GM21825 (cell line): Measurements from ENCODE around the gene STOML1.
"Not testable (repeated sequence)": the region's sequence is repeated elsewhere in the genome, so short reads cannot be mapped to it uniquely, and the experiment has no call there.

Experiments used
- ATAC-seq: cut with Tn5 transposase; IDR thresholded peaks from one replicate; pipeline ENCODE4 v1.9.1; 2021; ENCODE audit warnings: mild to moderate bottlenecking, moderate library complexity; ENCODE audit not compliant: unreplicated experiment

The STOML1 gene

DNA sequence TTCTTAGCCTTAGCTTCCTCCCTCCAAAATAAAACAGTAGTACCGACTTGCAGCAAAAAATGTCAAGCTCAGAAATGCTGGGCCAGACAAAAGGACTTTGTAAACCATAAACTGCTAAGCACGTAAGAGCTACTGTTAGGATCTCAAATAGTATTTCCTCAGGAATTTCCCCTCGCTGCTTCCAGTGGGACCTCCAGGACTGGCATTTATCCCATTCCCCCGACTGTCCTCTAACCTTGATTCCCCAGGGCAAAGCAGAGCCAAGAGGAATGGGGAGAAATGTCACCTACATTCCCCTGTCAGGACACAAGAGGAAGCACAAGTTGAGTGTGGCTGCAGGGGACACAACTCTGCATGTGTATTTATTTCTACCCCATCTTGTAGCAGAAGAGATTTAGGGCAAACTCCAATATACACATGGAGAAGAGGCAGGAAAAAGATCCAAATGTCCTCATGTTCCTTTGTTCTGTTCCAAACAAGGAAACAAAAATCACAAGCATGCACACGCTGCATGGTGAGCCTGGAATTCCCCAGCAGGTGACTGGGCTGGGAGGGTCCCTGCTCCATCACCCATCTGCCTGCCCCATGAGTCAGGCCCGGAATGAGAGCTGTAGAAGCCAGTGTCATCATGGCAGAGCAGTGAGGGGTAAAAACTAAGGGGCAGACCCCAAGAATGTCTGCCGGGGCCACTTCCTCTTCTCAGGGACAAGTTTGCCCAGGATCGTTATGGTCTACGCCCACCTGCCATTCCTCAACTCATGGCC is 4.2 kb downstream of the STOML1 start:
- ATAC-seq = no peak

DNA sequence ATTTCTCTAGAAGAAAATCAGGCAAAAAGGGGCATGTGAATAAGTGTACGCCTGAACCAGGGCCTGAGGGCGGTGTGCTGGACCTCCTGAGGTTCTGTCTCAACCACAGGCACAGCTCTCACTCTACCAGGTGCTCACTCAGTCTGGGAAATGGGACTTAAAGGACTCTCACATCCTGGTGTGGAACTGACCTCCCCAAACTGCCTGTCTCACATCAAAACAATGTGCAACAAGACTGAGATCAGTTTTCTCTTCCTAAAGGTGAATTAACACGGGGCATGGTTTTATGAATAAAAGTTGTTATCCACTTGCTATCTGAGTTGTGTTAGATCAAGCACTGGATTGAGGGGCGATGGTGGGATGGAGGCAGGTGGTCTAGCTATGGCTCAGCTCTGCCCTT is 4.8 kb downstream of the STOML1 start:
- no peak for ATAC-seq

DNA sequence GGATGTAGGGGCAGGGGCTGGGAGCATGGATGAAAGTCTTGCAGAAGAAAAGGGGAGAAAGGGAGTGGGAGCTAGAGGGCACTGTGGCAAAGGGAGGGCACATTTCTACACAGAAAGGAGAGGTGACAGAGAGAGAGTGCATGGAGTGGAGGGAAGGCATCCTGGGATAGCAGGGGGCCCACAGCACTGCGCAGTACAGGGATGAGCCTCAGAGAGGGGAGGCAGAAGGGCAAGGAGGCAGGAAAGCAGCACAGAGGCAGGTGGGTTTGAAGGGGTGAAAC is 5.4 kb downstream of the STOML1 start:
- ATAC-seq = no peak

DNA sequence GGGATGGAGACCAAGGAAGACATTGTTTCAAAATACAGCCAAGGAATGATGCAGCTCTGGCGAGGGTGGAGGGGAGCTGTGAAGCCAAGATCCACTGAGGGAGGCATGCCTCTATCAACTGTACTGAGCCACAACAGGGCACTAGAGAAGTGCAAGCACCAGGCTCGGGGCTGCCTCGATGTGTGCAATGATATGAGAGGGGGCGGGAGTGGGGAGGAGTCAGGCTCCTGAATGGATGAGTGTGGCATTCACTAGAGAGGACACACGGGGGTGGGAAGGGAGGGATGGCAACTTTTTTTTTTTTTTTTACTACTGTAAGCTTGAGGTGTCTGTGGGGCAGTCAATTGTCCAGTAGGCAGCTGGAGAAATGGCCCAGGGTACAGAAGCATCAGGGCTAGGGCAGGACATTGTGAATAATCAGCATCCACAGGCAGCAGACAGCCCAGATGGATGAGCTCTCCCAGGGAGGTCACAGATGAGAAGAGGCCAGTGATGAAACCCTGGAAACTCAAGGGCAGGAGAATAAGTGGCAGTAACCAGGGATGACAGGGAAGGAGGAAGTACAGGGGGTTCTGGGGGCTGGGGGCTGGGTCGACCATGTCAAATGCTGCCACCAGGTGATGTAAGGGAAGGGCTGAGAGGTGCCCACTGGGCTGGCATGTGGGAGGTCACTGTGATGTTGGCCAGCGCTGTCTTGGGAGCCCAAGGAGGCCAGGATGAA is 5.9 kb downstream of the STOML1 start:
- no peak for ATAC-seq

DNA sequence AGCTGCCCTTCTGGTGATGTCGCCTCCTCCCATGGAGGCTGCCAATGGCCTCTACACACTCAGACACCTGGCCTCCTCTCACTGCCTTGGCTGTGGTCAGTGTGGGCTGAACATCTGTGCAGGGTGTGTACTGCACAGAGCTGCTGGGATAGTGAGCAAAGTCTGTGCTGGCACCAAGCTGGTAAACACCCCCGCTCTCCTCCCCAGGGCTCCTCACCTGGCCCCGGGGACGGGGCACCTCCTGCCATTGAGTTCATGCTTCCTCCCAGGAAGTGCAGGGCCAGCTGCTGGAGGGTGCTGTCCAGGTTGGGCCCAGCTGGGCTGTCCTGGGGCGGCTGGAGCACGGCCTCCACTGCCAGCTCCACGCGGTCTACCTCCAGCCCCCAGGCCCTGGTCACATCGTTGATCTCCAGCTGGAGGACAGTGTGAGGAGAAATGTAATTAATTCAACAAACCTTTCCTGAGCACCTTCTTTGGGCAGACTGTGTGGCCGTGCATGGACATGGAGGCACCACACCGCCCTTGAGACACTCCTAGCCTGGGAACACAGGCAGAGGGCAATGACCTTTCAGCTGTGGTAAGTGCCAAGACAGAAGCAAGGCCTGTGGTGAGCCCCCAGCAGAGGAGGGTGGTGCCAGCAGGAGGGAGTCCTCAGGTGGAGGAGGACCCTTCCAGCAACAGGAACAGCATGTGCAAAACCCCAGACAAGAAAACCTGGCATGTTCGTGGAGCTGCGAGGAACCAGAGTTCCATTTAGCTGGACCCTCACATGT is 6.8 kb downstream of the STOML1 start:
- ATAC-seq = no peak

DNA sequence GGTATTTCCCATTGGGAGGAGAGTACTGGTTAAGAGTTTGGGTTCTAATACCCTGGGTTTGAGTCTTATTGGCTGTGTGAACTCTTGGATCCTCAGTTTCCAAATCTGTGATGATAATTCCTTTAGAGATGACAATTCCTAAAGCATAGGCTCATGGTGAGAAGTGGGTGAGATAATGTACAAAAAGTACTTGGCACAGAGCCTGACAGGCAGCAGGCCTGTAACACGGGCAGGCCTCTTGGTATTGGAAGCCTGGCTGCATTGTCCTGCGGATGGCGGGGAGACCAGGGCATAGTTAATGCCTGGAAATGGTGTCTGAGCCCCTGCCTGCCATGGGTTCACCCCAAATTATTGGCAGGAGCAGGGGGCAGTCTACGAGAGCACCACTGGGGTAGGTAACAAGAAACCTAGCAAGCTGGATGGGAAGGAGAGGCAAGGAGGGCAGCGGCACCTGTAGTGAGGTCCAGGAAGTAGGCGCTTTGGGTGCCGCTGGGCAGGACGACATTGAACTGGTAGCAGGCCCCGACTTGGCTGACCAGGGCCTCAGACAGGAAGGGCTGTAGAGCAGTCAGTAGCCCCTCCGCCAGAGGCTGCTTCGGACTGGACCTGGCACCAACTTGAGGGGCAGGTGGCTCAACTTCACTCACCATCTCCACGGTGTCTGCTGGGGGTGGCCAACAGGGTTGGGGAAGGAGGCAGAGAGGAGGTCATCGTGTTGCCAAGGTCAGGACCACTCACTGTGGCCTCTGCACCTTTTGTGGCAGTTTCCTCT is 7.7 kb downstream of the STOML1 start:
- ATAC-seq = no peak

DNA sequence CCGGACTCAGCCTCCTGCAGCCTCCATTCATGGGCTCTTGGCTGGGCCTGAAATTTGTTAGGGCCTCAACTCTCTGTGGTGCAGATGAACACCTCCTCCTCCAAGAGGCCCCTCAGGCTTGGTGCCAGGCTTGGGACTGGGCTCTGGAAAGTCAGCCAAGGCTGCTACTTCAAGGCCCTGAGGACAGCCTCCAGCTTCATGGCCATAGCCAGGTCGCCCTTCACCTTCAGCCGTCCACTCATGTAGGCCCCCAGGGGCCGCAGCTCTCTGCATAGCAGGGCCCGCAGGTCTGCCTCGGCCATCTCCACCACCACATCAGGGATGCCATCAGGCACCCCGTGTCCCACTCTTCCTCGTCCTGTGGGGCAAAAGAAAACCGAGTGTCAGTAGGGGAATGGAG is 8.3 kb downstream of the STOML1 start:
- no peak for ATAC-seq

DNA sequence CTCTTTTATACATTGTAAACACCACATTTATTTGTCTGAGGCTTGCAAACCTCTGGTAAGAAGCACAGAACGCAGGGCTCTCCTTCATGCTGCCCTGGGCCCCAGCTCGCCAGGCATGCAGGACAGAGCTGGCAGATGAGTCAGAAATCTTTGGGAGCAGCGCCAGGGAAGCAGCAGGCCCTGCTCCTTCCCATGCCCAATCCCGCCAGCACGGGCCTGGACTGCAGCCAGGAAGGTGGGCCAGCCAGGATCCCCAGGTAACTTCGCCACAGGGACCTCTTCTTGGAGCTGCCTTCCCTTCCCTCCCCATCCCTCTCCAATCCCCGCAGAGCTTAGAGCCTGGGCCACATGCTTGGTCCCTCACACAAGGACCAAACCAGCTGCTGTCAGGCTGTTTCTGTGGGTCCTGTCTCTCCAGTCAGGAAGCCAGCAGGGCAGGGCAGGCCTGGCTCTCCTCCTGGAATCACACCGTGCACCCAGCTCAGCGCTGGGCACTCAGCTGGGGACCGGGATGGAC is 8.8 kb downstream of the STOML1 start:
- no peak for ATAC-seq

DNA sequence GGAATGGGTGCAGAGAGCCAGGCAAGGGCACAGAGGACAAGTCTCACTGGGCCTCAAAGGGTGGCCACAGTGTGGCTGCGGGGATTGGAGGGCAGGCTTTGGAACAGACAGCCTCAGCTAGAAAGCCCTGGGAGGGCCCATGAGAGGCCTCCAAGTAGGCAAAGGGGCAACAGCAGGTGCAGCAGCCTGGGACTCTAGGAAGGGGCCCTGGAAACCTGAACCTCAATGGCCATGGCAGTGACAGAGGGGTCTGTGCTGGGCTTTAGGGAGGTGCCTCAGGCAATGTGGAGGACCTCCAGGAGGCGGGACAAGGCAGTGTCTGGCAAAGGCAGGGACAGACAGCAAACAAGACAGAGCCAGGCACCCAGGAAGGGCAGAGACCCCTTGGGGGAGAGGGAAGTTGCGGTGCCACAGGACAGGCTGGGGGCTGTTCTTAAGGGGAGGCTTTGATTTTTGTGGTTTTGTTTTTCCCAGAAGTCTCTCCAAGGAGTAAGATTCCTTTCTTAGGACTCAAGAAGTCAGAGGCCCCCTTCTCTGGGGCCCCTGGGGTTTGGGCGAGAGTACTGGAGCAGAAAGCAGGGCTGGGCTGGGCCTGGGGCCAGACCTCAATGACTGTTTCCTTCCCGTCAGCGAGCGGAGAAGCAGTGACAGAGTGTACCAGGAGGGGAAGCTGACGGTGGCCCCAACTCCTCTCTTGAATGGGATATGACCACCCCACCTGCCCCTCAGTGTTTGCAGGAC is 9.7 kb downstream of the STOML1 start:
- no peak for ATAC-seq

DNA sequence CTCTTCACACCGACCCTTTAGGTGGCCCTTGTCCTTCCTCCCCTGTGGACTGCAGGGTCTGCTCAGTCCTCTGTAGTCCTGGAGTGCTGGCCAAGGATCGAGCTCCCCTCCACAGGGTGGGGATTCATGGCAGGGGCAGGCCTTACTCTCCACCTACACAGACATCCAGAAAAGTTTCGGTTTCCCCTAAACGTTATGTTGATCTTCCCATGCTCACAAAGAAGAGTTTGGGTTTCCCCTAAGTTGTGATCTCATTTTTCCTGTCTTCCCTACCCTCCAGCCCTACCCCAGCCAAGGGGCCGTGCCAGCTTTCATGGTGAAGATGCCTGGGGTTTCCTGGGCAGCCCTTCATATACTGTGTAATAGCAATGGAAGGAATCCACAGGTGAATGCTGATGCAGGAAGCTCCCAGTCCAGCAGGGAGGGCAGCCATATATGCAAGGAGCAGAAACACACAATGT is 10.3 kb downstream of the STOML1 start:
- ATAC-seq = no peak

DNA sequence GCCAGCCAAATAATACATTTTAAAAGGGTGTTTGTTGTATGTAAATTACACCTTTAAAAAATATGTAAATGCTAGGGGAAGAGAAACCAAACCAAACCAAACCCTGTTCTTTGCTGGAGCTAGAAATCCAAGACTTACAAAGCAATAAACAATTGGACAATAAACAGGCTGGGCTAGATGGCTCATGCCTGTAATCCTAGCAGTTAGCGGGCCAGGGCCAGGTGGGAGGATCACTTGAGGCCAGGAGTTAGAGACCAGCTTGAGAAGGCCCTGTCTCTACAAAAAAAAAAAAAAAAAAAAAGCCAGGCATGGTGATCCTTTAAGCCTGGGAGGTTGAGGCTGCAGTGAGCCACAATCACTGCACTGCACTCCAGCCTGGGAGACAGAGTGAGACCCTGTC is 12.5 kb downstream of the STOML1 start:
- no peak for ATAC-seq

DNA sequence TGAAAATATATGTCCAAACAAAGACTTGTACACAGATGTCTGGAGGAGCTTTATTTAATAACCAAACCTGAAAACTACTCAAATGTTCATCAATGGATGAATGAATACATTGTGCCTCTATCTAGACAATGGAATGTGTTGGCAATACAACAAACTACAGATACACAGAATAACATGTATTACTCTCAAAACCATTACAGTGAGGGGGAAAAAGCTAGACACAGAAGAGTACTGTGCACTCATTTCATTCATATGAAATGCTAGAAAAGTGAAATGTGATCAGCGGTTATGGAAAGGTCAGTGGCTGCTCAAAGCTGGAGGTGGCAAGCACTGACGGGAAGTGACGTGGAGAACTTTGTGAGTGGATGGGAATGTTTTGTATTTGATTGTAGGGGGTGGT is 13.2 kb downstream of the STOML1 start:
- no peak for ATAC-seq

DNA sequence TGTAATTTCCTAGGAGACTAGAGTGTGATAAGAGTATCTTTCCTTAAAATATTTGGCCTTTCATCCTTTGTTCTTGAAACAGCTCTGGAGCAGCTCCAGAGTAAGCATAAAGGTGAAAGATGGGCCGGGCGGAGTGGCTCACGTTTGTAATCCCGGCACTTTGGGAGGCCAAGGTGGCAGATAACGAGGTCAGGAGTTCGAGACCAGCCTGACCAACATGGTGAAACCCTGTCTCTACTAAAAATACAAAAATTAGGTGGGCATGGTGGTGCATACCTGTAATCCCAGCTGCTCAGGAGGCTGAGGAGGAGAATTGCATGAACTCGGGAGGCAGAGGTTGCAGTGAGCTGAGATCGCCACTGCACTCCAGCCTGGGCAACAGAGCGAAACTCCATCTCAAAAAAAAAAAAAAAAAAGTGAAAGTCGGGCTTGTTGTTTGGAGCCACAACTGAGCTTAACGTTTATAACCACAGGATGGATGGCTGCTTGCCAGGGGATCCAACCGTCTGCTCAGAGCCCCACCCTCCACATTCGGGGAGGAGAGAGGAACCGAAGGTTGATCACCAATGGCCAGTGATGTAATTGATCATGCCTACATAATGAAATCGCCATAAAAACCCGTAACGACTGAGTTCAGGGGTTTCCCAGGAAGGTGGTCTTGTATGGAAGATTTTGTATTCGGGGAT is 16.5 kb downstream of the STOML1 start:
- ATAC-seq = not testable (repeated sequence)

DNA sequence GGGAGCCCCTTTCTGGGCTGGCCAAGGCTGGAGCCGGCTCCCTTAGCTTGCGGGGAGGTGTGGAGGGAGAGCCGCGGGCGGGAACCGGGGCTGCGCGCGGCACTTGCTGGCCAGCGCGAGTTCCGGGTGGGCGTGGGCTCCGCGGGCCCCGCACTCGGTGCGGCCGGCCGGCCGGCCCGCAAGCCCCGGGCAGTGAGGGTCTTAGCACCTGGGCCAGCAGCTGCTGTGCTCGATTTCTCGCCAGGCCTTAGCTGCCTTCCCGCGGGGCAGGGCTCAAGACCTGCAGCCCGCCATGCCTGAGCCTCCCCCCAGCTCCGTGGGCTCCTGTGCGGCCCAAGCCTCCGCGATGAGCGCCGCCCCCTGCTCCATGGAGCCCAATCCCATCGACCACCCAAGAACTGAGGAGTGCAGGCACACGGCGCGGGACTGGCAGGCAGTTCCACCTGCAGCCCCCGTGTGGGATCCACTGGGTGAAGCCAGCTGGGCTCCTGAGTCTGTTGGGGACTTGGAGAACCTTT is 18.4 kb downstream of the STOML1 start:
- ATAC-seq = not testable (repeated sequence)

DNA sequence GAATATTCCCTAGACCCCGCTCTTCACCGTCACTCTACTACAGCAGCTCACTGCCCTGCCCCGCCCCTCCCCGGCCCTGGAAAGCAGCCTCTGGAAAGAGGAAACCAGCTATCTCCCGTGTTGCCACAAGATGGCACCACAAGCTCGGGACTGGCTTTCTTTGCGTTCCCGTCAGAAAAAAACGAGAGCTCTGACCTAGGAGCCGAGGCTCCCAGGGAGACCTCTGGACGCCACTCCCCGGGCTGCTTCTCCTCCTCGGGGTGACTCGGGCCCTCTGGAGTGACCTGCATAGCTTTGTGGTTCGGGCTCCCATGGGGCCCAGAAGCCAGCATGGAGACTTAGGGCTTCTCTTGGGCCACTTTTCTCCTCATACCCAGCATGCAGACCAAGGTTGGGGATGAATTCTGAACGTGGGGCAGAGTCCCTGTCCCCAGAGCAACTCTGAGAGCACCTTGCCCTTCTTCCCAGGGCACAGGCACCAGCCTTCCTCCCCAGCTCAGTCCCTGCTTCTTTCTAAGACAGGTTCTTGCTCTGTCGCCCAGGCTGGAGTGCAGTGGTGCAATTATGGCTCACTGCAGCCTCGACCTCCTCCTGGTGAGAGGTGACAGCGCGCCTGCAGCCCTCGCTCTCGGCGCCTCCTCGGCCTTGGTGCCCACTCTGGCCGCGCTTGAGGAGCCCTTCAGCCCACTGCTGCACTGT is 19.0 kb downstream of the STOML1 start:
- ATAC-seq = peak; percentile 61

DNA sequence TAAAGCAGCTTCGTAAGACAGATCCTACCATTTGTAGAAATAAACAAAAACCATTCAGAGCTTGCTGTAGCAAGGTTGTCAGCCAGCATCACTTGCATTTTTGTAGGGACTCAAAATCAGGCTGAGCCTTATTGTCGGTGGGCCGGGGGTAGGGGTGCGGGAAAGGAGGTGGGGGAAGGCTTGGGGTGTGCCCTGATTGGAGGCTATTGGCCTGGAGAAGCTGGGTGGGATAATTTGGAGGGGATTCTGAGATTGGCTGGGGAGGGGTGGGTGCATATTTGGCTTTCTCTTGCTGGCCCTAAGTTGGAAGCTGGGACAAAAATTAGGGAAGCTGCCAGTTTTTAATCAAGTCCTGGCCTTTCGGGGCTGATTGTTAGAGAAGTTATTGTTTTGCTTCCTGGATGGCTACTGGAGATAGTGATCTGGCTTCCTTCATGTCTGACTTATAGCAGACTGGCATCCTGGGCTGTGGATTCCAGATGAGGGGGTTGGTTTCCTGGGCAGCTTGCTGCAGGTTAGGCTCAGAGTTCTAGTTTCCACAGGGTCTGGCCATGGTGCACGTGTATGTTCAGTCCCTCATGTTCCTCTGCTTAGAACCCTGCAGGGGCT is 22.8 kb downstream of the STOML1 start:
- ATAC-seq = no peak

DNA sequence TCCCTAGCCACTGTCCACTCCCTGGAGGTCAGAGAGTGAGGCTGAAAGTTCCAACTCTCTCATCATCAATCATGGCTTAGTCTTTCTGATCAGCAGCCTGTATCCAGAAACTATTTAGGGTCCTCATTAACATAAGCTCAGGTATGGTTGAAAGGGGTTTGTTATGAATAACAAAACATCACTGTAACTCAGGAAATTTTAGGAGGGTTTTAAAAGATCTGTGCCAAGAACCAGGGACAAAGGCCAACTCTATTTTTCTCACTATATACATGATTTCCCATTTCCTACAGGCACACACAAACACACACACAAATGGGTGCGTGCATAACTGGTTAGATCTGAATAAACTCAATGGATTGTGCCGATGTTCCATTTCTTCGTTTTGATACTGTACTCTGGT is 23.6 kb downstream of the STOML1 start:
- ATAC-seq = no peak

DNA sequence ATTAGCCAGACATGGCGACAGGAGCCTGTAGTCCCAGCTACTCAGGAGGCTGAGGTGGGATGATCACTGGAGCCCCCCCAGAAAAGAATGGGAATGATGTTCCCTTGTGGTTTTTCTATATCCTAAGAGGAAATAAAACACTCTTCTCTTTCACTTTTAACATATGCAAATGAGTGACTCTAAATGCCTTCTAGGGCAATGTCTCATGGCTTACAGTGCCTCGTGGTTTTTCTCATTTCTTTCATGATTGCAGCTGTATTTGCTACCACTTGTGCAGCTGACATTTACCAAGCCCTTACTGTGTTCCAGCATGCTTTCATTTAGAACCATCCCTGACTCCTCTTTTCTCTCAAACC is 26.4 kb downstream of the STOML1 start:
- peak; percentile 47 for ATAC-seq
